SK-N-SH (cell line): Measurements from ENCODE around the gene PAQR7. TPM values are rescaled to one million over a fixed set of nuclear protein-coding genes. Genes with fewer than 3 reads are reported as not detected.

Source experiments
- CTCF ChIA-PET: fragments of 300-600, 350-600 bp; formaldehyde crosslinking; extraction: SDS; loops from one replicate; lab custom pipeline; 2021; lab: Yijun Ruan, JAX
- POLR2A ChIA-PET: fragments of 350-600 bp; sonication (Branson Sonifier 250); formaldehyde crosslinking; extraction: SDS; loops from one replicate; lab custom pipeline; 2020; ENCODE audit warnings: antibody characterized with exemption, inconsistent platforms; lab: Yijun Ruan, JAX
- DNase-seq: peaks from one replicate; pipeline ENCODE4 v3.0.0; 2012
- H2AFZ ChIP-seq: fragments of 200-600 bp; sonication (generic); 2 replicates; pipeline ENCODE4 v1.8.1; 2016; ENCODE audit warnings: antibody characterized with exemption, mild to moderate bottlenecking, low read depth
- H3F3A ChIP-seq: fragments of 200-600 bp; sonication (generic); replicated peaks from 2 replicates; pipeline ENCODE3; 2016; ENCODE audit warnings: antibody characterized with exemption, mild to moderate bottlenecking; ENCODE audit not compliant: insufficient read depth
- H3K27ac ChIP-seq, 2 experiments: fragments of 200-500 bp in 1 of 2; fragments of 200-600 bp in 1 of 2; sonication (Bioruptor generic) in 1 of 2; sonication (generic), shearing (Covaris generic) in 1 of 2; 2 replicates each; pipeline versions ENCODE4 v1.5.1 to v1.6.1; 2014 to 2016; ENCODE audit warnings: low read depth in 2 of 2, inconsistent platforms in 1 of 2, low read length in 1 of 2, mild to moderate bottlenecking in 1 of 2, mixed read lengths in 1 of 2
- H3K27me3 ChIP-seq: fragments of 200-600 bp; sonication (generic), shearing (Covaris generic); 2 replicates; pipeline ENCODE4 v1.6.1; 2016; ENCODE audit warnings: mixed run types; ENCODE audit not compliant: insufficient read depth
- H3K36me3 ChIP-seq, 2 experiments: fragments of 200-500 bp in 1 of 2; fragments of 200-600 bp in 1 of 2; sonication (Bioruptor generic) in 1 of 2; sonication (generic) in 1 of 2; replicated peaks in 1 of 2; 2 replicates each; pipeline versions ENCODE3 to v1.5.1; 2014 to 2016; ENCODE audit warnings: low read length in 1 of 2, mild to moderate bottlenecking in 1 of 2; ENCODE audit not compliant: insufficient read depth in 2 of 2, control insufficient read depth in 1 of 2
- H3K4me1 ChIP-seq, 2 experiments: fragments of 200-500 bp in 1 of 2; fragments of 200-600 bp in 1 of 2; sonication (Bioruptor generic) in 1 of 2; sonication (generic), shearing (Covaris generic) in 1 of 2; 2 replicates each; pipeline versions ENCODE4 v1.5.1 to v1.6.1; 2014 to 2016; ENCODE audit warnings: low read depth in 1 of 2, low read length in 1 of 2, mixed run types in 1 of 2; ENCODE audit not compliant: insufficient read depth in 2 of 2, control insufficient read depth in 1 of 2
- H3K4me2 ChIP-seq: fragments of 200-600 bp; sonication (generic), shearing (Covaris generic); 2 replicates; pipeline ENCODE4 v1.6.1; 2017; ENCODE audit warnings: mixed run types
- H3K4me3 ChIP-seq, 2 experiments: fragments of 200-500 bp in 1 of 2; fragments of 200-600 bp in 1 of 2; sonication (Bioruptor generic) in 1 of 2; sonication (generic), shearing (Covaris generic) in 1 of 2; 2 replicates each; pipeline versions ENCODE4 v1.5.1 to v1.8.1; 2014 to 2016; ENCODE audit warnings: low read depth in 2 of 2, inconsistent platforms in 1 of 2, low read length in 1 of 2, mild to moderate bottlenecking in 1 of 2, mixed read lengths in 1 of 2, moderate library complexity in 1 of 2
- H3K79me2 ChIP-seq: fragments of 200-600 bp; sonication (generic); 2 replicates; pipeline ENCODE4 v1.8.1; 2017; ENCODE audit warnings: mild to moderate bottlenecking; ENCODE audit not compliant: insufficient read depth
- H3K9ac ChIP-seq: fragments of 200-600 bp; sonication (generic); 2 replicates; pipeline ENCODE4 v1.6.1; 2017; ENCODE audit warnings: mixed run types
- H3K9me2 ChIP-seq: fragments of 200-600 bp; sonication (generic); 2 replicates; pipeline ENCODE4 v1.6.1; 2017; ENCODE audit warnings: mixed run types
- H3K9me3 ChIP-seq: fragments of 200-600 bp; sonication (generic); 2 replicates; pipeline ENCODE4 v1.6.1; 2017; ENCODE audit warnings: mixed run types, mild to moderate bottlenecking, moderate library complexity
- H4K20me1 ChIP-seq: fragments of 200-600 bp; sonication (generic); 2 replicates; pipeline ENCODE4 v1.6.1; 2017; ENCODE audit warnings: mild to moderate bottlenecking, mixed run types; ENCODE audit not compliant: insufficient read depth
- ELF1 ChIP-seq: IDR thresholded peaks from 2 replicates; pipeline ENCODE4 v1.4.0; 2012
- EP300 ChIP-seq, 2 experiments: IDR thresholded peaks; 2 replicates each; pipeline versions ENCODE4 v1.4.0 to v1.6.1; 2012; ENCODE audit warnings: borderline replicate concordance in 1 of 2, low read depth in 1 of 2, low read length in 1 of 2
- FOXJ3 ChIP-seq: sonication (generic); formaldehyde crosslinking; IDR thresholded peaks from 2 replicates; pipeline ENCODE4 v1.5.1; 2020; ENCODE audit warnings: mild to moderate bottlenecking, missing genetic modification reagents
- FOXM1 ChIP-seq: IDR thresholded peaks from 2 replicates; pipeline ENCODE4 v1.4.0; 2012; ENCODE audit warnings: low read depth, mild to moderate bottlenecking
- GATA2 ChIP-seq: sonication (generic); formaldehyde crosslinking; IDR thresholded peaks from 2 replicates; pipeline ENCODE4 v1.5.0; 2020; ENCODE audit warnings: mild to moderate bottlenecking, missing genetic modification reagents
- JUND ChIP-seq: IDR thresholded peaks from 2 replicates; pipeline ENCODE4 v1.4.0; 2012
- MXI1 ChIP-seq: IDR thresholded peaks from 2 replicates; pipeline ENCODE4 v1.6.1; 2012; ENCODE audit warnings: mild to moderate bottlenecking, low read depth, low read length, improper control_type of control experiment
- NFIC ChIP-seq: IDR thresholded peaks from 2 replicates; pipeline ENCODE4 v1.4.0; 2012; ENCODE audit warnings: borderline replicate concordance
- NRF1 ChIP-seq: IDR thresholded peaks from 2 replicates; pipeline ENCODE4 v1.6.1; 2012; ENCODE audit warnings: low read depth, mild to moderate bottlenecking, low read length
- RFX5 ChIP-seq: IDR thresholded peaks from 2 replicates; pipeline ENCODE4 v1.6.1; 2012; ENCODE audit warnings: mild to moderate bottlenecking, improper control_type of control experiment, low read length
- TEAD4 ChIP-seq: IDR thresholded peaks from 2 replicates; pipeline ENCODE4 v1.4.0; 2012; ENCODE audit warnings: mild to moderate bottlenecking, borderline replicate concordance; ENCODE audit not compliant: insufficient read depth
- YY1 ChIP-seq: IDR thresholded peaks from 2 replicates; pipeline ENCODE4 v1.4.0; 2012; ENCODE audit warnings: low read depth, mild to moderate bottlenecking
- WGBS: methylation state at CpG from one replicate; pipeline ENCODE4 v1.1.6; 2017; ENCODE audit warnings: low lambda C conversion rate; 5-methylcytosine and 5-hydroxymethylcytosine counted together
- polyA plus RNA-seq, 3 experiments: library from polyadenylated mRNA; depleted of rRNA; stranded (reverse); fragments of >200 nt; gene quantifications; 2 replicates each; pipeline ENCODE4 v1.2.3, GENCODE V29; 2012
- TF ChIP-seq, protein P1 (sequence below): fragments of 200-600 bp; sonication (generic); IDR thresholded peaks from 2 replicates; pipeline ENCODE4 v1.6.1; 2017; ENCODE audit warnings: antibody characterized with exemption, mild to moderate bottlenecking, moderate library complexity
- TF ChIP-seq, protein P2 (sequence below): fragments of 150-350 bp; IDR thresholded peaks from 2 replicates; pipeline ENCODE4 v1.6.1; 2016; ENCODE audit warnings: mild to moderate bottlenecking, low read depth, low read length
- TF ChIP-seq, protein P3 (sequence below): IDR thresholded peaks from 2 replicates; pipeline ENCODE4 v1.4.0; 2012; ENCODE audit warnings: low read depth, borderline replicate concordance
- TF ChIP-seq, protein P4 (sequence below): fragments of 150-350 bp; IDR thresholded peaks from 2 replicates; pipeline ENCODE4 v1.6.1; 2017; ENCODE audit warnings: antibody characterized with exemption, low read length, low read depth, borderline replicate concordance
- TF ChIP-seq, protein P5 (sequence below): IDR thresholded peaks from 2 replicates; pipeline ENCODE4 v1.6.1; 2012; ENCODE audit warnings: mild to moderate bottlenecking, low read depth, low read length, moderate library complexity

The PAQR7 gene
- polyA plus RNA-seq, 1 of the 3 experiments (the other 2 are of a cell fraction): 5.6 TPM

DNA sequence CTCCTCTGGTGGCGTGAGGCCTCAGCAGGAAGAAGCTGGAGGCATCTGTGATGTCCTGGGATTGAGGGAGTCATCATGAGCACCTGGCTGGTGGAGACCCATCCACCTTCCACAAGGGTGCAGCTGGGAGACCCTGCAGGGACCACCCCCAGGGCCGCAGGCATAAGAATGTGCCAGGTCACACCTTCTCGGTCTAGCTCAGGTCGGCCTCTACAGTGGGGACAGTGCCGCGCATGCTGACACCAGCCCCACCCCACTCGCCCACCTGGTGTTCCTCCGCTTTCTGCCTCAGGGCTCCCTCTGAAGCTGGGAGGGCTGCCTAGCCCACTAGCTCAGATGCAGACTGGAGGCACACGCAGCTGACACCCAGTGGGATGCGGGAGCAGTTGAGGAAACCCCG lies 5.8 kb upstream of the PAQR7 start:
- H4K20me1 ChIP-seq: no peaks in the 10 kb centered on the region
- H3K9me2 ChIP-seq: no peaks in the 10 kb centered on the region
- DNase-seq: no peak
- no peak overlapping the region for H3K27ac ChIP-seq
- H3K36me3 ChIP-seq: no peaks in the 10 kb centered on the region
- POLR2A ChIA-PET: no interaction called here
- TF ChIP-seq RFX5 (no peak), NRF1 (no peak), JUND (no peak), ELF1 (no peak), MXI1 (no peak), FOXJ3 (CRISPR knock-in tag) (no peak), EP300 (IDR thresholded peaks at IDR 0.05; ENCODE audit: borderline replicate concordance in 1 of 2, low read depth in 1 of 2, low read length in 1 of 2) (no peak), TEAD4 (no peak), YY1 (no peak), NFIC (no peak), FOXM1 (no peak), GATA2 (CRISPR knock-in tag) (no peak)
- TF ChIP-seq, protein P1, sequence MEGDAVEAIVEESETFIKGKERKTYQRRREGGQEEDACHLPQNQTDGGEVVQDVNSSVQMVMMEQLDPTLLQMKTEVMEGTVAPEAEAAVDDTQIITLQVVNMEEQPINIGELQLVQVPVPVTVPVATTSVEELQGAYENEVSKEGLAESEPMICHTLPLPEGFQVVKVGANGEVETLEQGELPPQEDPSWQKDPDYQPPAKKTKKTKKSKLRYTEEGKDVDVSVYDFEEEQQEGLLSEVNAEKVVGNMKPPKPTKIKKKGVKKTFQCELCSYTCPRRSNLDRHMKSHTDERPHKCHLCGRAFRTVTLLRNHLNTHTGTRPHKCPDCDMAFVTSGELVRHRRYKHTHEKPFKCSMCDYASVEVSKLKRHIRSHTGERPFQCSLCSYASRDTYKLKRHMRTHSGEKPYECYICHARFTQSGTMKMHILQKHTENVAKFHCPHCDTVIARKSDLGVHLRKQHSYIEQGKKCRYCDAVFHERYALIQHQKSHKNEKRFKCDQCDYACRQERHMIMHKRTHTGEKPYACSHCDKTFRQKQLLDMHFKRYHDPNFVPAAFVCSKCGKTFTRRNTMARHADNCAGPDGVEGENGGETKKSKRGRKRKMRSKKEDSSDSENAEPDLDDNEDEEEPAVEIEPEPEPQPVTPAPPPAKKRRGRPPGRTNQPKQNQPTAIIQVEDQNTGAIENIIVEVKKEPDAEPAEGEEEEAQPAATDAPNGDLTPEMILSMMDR: no peak
- TF ChIP-seq, protein P2, sequence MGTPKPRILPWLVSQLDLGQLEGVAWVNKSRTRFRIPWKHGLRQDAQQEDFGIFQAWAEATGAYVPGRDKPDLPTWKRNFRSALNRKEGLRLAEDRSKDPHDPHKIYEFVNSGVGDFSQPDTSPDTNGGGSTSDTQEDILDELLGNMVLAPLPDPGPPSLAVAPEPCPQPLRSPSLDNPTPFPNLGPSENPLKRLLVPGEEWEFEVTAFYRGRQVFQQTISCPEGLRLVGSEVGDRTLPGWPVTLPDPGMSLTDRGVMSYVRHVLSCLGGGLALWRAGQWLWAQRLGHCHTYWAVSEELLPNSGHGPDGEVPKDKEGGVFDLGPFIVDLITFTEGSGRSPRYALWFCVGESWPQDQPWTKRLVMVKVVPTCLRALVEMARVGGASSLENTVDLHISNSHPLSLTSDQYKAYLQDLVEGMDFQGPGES: no peak
- TF ChIP-seq, protein P3, sequence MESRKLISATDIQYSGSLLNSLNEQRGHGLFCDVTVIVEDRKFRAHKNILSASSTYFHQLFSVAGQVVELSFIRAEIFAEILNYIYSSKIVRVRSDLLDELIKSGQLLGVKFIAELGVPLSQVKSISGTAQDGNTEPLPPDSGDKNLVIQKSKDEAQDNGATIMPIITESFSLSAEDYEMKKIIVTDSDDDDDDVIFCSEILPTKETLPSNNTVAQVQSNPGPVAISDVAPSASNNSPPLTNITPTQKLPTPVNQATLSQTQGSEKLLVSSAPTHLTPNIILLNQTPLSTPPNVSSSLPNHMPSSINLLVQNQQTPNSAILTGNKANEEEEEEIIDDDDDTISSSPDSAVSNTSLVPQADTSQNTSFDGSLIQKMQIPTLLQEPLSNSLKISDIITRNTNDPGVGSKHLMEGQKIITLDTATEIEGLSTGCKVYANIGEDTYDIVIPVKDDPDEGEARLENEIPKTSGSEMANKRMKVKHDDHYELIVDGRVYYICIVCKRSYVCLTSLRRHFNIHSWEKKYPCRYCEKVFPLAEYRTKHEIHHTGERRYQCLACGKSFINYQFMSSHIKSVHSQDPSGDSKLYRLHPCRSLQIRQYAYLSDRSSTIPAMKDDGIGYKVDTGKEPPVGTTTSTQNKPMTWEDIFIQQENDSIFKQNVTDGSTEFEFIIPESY: no peak
- TF ChIP-seq, protein P4, sequence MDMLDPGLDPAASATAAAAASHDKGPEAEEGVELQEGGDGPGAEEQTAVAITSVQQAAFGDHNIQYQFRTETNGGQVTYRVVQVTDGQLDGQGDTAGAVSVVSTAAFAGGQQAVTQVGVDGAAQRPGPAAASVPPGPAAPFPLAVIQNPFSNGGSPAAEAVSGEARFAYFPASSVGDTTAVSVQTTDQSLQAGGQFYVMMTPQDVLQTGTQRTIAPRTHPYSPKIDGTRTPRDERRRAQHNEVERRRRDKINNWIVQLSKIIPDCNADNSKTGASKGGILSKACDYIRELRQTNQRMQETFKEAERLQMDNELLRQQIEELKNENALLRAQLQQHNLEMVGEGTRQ: no peak
- TF ChIP-seq, protein P5, sequence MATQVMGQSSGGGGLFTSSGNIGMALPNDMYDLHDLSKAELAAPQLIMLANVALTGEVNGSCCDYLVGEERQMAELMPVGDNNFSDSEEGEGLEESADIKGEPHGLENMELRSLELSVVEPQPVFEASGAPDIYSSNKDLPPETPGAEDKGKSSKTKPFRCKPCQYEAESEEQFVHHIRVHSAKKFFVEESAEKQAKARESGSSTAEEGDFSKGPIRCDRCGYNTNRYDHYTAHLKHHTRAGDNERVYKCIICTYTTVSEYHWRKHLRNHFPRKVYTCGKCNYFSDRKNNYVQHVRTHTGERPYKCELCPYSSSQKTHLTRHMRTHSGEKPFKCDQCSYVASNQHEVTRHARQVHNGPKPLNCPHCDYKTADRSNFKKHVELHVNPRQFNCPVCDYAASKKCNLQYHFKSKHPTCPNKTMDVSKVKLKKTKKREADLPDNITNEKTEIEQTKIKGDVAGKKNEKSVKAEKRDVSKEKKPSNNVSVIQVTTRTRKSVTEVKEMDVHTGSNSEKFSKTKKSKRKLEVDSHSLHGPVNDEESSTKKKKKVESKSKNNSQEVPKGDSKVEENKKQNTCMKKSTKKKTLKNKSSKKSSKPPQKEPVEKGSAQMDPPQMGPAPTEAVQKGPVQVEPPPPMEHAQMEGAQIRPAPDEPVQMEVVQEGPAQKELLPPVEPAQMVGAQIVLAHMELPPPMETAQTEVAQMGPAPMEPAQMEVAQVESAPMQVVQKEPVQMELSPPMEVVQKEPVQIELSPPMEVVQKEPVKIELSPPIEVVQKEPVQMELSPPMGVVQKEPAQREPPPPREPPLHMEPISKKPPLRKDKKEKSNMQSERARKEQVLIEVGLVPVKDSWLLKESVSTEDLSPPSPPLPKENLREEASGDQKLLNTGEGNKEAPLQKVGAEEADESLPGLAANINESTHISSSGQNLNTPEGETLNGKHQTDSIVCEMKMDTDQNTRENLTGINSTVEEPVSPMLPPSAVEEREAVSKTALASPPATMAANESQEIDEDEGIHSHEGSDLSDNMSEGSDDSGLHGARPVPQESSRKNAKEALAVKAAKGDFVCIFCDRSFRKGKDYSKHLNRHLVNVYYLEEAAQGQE: no peak
- TF ChIP-seq, all 33 proteins: peak for 0
- Histone ChIP-seq H3K4me1 (peaks cover 0 to 9% of the 10 kb centered on the region in 2 experiments; a peak in 1 of 4 replicates), H3K27me3 (no peaks in the 10 kb centered on the region), H3K4me2 (no peak overlapping the region), H3K79me2 (no peaks in the 10 kb centered on the region), H2AFZ (no peak overlapping the region), H3K9ac (no peak overlapping the region), H3F3A (peaks cover 8% of the 10 kb centered on the region), H3K4me3 (no peak overlapping the region), H3K9me3 (no peaks in the 10 kb centered on the region)
- 82% methylated on average over 3 of the region's 11 CpGs for WGBS
- CTCF ChIA-PET: interaction anchor here (1.0 to 4.3 kb wide), 4 partner anchors 10 to 129 kb away, joined by 3 to 32 read pairs (median 4); no protein-coding TSS in a partner anchor
